ENCODE measurements around the gene CELF4. TPM values are rescaled to one million over a fixed set of nuclear protein-coding genes. Genes with fewer than 3 reads are reported as not detected.

CELF4 gene
- total and polyA plus RNA-seq, 2 of the 4 experiments (the other 2 are of a cell fraction): not detected

DNA sequence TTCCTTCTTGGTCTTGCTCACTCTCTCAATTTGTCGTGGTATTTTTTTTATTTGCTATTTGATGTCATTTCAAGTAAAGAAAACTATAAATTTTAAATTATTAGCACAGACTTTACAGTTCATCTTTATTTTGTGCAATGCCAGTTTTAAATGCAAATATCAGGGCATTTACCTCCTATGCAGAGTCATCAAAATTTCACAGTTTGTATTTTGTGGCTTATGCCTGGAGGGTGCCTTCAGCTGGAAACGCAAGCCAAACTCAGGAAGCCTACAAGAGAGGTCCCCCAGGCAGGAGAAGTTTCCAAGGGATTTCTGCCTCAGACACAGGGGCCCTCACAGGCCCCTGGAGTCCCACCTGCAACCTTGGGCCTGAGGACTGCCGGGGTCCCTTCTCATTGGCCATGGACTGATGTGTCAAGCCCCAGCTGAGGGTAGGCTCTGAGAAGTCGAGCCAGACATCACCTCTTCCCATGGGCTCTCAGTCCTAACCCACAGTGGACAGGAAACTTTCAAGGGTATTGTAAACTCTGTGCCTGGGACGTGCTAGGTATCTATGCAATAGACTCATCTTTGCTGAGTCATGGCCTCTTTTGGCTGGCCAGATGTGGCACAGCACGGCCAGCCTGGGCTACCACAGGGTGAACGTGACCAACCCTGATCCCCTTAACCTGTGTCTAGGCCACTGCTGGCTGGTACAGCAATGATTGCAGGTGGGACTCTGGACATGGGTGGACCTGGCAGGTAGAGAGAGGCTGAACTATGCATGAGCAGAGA, 236.5 kb downstream of the CELF4 start:
- H2BK20ac ChIP-seq (ENCODE audit: low read depth, low read length): no peak overlapping the region
- WGBS, 2 experiments (ENCODE audit: extremely low coverage in 2 of 2, insufficient read length in 1 of 2): 50% methylated on average over 2 of the region's 7 CpGs; no CpG with 5 or more reads in 1 of the 2 experiments
- no peaks in the 10 kb centered on the region for H3K79me1 ChIP-seq (ENCODE audit: low read depth in 1 of 2, low read length in 2 of 2)
- DNase-seq (no peak), ATAC-seq (ENCODE audit: low read depth) (no peak)
- no peak overlapping the region for H3K9ac ChIP-seq (ENCODE audit: low read depth, low read length)
- intact Hi-C loops (cut with micrococcal nuclease): no loop called here
- no TSS peak for BruUV-seq (replicated peaks)
- no peaks in the 10 kb centered on the region for H3K9me1 ChIP-seq (ENCODE audit: insufficient read depth, low read length)
- H3K4me2 ChIP-seq (ENCODE audit: low read depth, low read length): no peak overlapping the region
- H4K20me1 ChIP-seq (ENCODE audit: insufficient read depth, low read length): no peaks in the 10 kb centered on the region
- H3K36me3 ChIP-seq (ENCODE audit: control insufficient read depth, insufficient read depth, low read length): no peaks in the 10 kb centered on the region
- no peak overlapping the region for H3K14ac ChIP-seq (replicated peaks; ENCODE audit: low read depth, low read length)
- H4K5ac ChIP-seq (ENCODE audit: low read depth, low read length): no peak overlapping the region
- no peak overlapping the region for H3K4ac ChIP-seq (ENCODE audit: low read depth, low read length)
- H2BK15ac ChIP-seq (ENCODE audit: low read depth, low read length): no peak overlapping the region
- no peak overlapping the region for H3K4me3 ChIP-seq (ENCODE audit: insufficient read depth, low read depth, low read length)
- H3K4me1 ChIP-seq (ENCODE audit: control insufficient read depth, insufficient read depth, low read length): no peaks in the 10 kb centered on the region
- H2AK5ac ChIP-seq (ENCODE audit: low read depth, low read length): no peak overlapping the region
- no peak overlapping the region for H3K23ac ChIP-seq (ENCODE audit: low read depth, low read length)
- H2AK9ac ChIP-seq (replicated peaks; ENCODE audit: low read depth, low read length, poor library complexity): no peak overlapping the region
- dilution Hi-C loops (cut with HindIII; ENCODE audit: low sequenced_read_pairs, unreplicated experiment): no loop called here
- no peak overlapping the region for H3K56ac ChIP-seq (ENCODE audit: extremely low read depth, insufficient read depth, low read length)
- H4K8ac ChIP-seq (ENCODE audit: low read depth in 2 of 2, low read length in 2 of 2): no peak overlapping the region
- TF ChIP-seq CHD1 (IDR thresholded peaks at IDR 0.05; ENCODE audit: low read depth, low read length) (no peak), SMC3 (IDR thresholded peaks at IDR 0.05; ENCODE audit: low read depth, low read length) (no peak), RAD21 (IDR thresholded peaks at IDR 0.05; ENCODE audit: low read length) (no peak), FOS (IDR thresholded peaks at IDR 0.05; ENCODE audit: low read depth, low read length) (no peak), RCOR1 (IDR thresholded peaks at IDR 0.05; ENCODE audit: insufficient replicate concordance, low read length) (no peak), RFX5 (IDR thresholded peaks at IDR 0.05; ENCODE audit: low read depth, low read length) (no peak), POLR2A (IDR thresholded peaks at IDR 0.05; ENCODE audit: low read depth, low read length) (no peak), NFE2L2 (IDR thresholded peaks at IDR 0.05; ENCODE audit: low read depth, low read length) (peak; percentile 73), MAFK (IDR thresholded peaks at IDR 0.05; ENCODE audit: low read depth, low read length) (peak; percentile 26; the same call in 1 of the 2 replicates)
- TF ChIP-seq, protein P1, sequence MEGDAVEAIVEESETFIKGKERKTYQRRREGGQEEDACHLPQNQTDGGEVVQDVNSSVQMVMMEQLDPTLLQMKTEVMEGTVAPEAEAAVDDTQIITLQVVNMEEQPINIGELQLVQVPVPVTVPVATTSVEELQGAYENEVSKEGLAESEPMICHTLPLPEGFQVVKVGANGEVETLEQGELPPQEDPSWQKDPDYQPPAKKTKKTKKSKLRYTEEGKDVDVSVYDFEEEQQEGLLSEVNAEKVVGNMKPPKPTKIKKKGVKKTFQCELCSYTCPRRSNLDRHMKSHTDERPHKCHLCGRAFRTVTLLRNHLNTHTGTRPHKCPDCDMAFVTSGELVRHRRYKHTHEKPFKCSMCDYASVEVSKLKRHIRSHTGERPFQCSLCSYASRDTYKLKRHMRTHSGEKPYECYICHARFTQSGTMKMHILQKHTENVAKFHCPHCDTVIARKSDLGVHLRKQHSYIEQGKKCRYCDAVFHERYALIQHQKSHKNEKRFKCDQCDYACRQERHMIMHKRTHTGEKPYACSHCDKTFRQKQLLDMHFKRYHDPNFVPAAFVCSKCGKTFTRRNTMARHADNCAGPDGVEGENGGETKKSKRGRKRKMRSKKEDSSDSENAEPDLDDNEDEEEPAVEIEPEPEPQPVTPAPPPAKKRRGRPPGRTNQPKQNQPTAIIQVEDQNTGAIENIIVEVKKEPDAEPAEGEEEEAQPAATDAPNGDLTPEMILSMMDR (conservative IDR thresholded peaks at IDR 0.05; ENCODE audit: low read depth, low read length): no peak
- TF ChIP-seq, protein P2, sequence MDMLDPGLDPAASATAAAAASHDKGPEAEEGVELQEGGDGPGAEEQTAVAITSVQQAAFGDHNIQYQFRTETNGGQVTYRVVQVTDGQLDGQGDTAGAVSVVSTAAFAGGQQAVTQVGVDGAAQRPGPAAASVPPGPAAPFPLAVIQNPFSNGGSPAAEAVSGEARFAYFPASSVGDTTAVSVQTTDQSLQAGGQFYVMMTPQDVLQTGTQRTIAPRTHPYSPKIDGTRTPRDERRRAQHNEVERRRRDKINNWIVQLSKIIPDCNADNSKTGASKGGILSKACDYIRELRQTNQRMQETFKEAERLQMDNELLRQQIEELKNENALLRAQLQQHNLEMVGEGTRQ (IDR thresholded peaks at IDR 0.05; ENCODE audit: low read depth, low read length): no peak
- TF ChIP-seq, protein P3, sequence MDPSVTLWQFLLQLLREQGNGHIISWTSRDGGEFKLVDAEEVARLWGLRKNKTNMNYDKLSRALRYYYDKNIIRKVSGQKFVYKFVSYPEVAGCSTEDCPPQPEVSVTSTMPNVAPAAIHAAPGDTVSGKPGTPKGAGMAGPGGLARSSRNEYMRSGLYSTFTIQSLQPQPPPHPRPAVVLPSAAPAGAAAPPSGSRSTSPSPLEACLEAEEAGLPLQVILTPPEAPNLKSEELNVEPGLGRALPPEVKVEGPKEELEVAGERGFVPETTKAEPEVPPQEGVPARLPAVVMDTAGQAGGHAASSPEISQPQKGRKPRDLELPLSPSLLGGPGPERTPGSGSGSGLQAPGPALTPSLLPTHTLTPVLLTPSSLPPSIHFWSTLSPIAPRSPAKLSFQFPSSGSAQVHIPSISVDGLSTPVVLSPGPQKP (IDR thresholded peaks at IDR 0.05; ENCODE audit: borderline replicate concordance, low read depth, low read length): no peak
- in situ Hi-C loops (cut with MboI; ENCODE audit: low sequenced_read_pairs): no loop called here
- no peak overlapping the region for H4K91ac ChIP-seq (ENCODE audit: insufficient read depth, low read depth, low read length)
- H2AFZ ChIP-seq (replicated peaks; ENCODE audit: low read length, poor library complexity): no peak overlapping the region
- ChIA-PET CTCF (no interaction called here), POLR2A (ENCODE audit: unreplicated experiment) (no interaction called here)
- H3K18ac ChIP-seq (ENCODE audit: low read depth, low read length): no peak overlapping the region
- peaks cover 38% of the 10 kb centered on the region for H3K27me3 ChIP-seq (ENCODE audit: control insufficient read depth, insufficient read depth, low read length)
- H3K27ac ChIP-seq (ENCODE audit: insufficient read depth, low read length): no peak overlapping the region
- no peak overlapping the region for H2BK5ac ChIP-seq (ENCODE audit: low read depth, low read length, poor library complexity, severe bottlenecking)
- H3K9me3 ChIP-seq (ENCODE audit: control insufficient read depth, insufficient read depth, low read length): no peaks in the 10 kb centered on the region
- H2BK120ac ChIP-seq (ENCODE audit: low read depth, low read length): no peak overlapping the region
